GM19463 (cell line): ENCODE results near the gene CCL1.

Experiments used
- ATAC-seq: cut with Tn5 transposase; IDR thresholded peaks from one replicate; pipeline ENCODE4 v1.9.1; 2021; ENCODE audit warnings: mild to moderate bottlenecking, moderate library complexity; ENCODE audit not compliant: unreplicated experiment

Gene CCL1

GRCh38 chr17:34363183-34363661 lies at the start of gene CCL1:
Gene CCL1, minus strand, starts transcription at chr17:34363233. Its CDS starts 72 bp downstream, at chr17:34363161.
- ATAC-seq = no peak

DNA sequence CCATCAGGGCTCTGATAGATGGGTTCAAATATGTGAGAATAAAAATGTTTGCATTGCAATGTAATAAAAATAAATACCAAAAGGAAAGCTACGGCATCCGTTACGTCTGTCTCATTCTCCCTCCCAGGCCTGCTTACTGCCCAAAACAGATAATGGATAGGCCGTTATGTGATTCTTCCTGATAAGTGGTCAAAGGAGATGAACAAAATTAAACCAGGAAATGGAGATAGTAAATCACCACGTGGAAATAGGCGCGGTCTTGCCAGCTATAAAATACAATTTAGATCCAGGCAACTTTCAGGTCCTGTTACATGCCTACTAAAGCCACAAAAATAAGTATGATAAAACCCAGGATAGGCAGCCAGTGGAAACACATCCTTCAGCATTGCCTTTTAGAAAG lies 49.5 kb upstream of the CCL1 start:
- ATAC-seq = no peak

DNA sequence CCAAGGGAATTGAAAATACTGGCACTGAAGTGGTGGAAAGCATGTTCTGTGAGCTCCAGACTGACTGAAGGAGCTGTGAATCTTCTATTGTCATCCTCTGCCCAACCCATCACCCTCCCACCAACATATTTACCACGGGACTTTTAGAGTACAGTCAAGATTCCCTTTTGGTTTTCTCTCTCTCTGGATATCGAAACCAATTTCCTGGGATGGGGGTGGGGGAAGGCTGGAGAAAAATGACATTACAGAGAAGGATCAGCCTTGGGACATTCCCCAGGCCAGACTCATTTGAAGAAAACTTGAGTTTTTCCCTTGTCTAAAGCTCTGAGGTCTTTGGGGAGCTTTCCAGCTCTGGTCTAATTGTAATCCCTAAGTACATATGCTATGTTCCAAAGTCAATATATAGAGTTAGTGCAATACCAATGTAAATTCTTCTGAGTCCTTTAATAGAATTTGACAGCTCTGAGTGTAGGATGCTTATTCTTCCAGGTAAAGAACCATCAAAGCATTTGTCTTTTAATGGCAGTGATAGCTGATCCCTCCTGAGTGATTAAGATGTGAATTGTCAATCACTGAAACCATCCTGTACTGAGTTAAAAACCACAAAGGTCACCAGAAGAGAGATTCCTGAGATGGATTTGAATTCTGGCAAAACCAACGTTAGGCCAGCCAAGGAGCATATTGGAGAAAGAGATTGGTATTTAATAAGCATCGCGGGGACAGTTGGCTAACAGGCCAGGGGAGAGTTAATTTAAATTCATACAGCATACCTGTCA lies 48.8 kb upstream of the CCL1 start:
- ATAC-seq = no peak

GRCh38 chr17:34409352-34409751 lies 46.3 kb upstream of the CCL1 start:
- no peak for ATAC-seq

DNA sequence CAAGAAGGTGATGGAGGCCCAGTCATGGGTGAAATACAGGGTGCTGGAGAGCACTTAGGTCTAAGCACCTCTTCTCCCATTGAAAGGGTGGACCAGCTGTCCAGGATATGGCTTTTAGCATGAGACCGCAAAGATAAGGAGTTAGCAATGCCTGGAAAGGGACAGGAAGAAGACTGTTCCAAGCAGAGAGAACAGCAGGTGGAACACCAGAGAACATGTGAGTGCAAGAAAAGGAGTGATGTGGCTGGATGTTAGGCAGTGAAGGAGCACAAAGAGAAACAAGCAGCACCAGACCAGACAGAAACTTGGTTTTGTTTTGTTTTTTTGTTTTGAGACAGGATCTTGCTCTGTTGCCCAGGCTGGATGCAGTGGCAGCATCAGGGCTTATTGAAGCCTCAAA lies 45.4 kb upstream of the CCL1 start:
- ATAC-seq = no peak

DNA sequence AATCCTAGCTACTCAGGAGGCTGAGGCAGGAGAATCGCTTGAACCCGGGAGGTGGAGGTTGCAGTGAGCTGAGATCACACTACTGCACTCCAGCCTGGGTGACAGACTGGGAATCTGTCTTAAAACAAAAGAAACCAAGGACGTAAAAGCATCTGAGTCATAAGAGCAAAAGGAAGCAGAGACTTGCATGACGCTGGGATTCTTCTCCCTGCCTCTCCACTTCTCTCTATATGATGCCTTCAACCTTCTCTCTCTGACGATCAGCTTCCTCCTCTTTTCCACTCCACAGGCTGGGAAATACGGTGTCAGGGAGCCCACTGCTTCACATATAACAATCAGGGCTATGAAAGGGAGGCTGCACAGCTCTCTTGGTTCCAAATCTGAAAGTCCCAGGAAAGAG lies 43.2 kb upstream of the CCL1 start:
- no peak for ATAC-seq

- ATAC-seq = no peak
Observed at GRCh38 chr17:34403006-34403405, 40.0 kb upstream of the CCL1 start.

- ATAC-seq = no peak
Observed at GRCh38 chr17:34401165-34401564, 38.1 kb upstream of the CCL1 start.

DNA sequence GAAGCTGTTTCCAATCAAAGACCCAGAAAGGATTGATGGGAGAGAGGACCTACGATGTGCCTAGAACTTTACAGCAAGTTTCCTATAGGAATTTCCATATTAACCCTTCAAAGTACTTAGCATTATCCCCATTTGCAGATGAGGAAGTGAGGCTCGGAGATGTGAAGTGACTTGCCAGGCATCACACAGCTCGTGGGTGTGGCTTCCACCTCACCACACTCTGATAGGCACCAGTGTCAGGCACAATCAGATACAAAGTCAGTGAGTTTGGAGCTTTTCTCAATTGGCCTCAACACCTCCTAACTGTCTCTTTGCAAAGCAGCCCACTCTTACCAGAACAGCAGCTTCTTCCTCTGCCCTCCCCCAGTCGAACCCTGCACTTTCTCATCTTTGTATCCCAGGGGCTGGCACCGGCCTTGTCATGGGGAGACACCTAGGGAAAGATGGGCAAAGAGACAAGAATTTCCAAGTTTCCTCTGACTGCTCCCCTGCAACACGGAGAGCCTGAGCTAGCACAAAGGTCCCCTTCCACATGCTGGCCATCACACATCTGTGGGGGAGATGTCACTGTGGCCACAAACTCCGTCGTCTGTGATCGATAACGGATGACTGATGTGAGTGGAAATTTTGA lies 37.4 kb upstream of the CCL1 start:
- no peak for ATAC-seq

DNA sequence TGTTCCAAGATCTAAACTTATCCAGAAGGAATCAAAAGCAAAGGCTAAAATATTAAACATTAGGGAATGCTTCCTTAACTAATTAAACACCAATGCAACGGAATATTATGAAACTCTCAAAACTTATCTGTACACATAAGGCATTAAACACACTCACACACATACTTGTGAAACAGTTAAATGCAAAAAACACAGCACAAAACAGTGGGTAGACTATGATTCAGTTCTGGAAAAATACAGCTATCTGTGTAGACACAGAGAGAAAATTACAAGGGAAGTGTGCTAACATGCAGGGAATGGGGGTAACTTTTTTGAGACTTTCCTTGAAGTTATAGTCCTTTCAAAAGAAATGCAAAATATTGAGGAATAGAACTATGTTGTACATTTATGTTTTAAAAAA lies 36.7 kb upstream of the CCL1 start:
- ATAC-seq = no peak

DNA sequence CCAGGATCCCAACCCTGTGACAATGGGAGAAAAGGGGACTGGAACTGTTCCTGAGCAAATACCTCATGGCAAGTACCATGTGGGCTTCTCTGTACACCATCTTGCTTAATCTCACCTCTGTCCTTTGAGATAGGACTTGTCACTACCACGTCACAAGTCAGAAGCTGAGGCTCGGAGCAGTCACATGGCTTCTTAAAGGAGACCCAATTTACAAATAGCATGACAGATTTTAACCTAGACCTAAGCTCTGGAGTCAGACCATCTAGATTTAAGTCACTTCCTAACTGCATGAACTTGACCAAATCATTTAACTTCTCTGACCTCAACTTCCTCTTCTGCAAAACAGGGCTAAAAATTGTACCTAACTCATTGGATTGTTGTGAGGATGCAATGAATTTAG lies 36.0 kb upstream of the CCL1 start:
- ATAC-seq = no peak

- ATAC-seq = no peak
Observed at GRCh38 chr17:34397265-34397664, 34.2 kb upstream of the CCL1 start.

DNA sequence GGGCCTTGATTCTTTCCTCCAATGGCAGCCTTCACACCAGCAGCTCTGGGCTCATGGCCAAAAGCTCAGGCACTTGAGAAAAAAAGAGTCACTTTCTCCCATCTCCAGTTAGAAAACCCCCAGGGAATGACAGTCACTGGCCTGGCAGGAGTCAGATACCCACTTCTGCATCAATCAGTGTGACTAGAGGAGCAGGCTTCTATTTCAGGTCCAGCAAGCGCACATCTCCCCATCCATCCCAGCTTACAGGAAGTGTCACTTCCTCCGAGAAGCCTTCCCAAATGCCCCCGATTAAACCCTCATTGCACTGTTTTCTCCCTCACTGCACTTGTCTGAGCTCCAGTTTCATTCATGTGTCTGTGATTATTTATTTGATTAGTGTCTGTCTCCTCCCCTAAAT lies 30.4 kb upstream of the CCL1 start:
- ATAC-seq = no peak

DNA sequence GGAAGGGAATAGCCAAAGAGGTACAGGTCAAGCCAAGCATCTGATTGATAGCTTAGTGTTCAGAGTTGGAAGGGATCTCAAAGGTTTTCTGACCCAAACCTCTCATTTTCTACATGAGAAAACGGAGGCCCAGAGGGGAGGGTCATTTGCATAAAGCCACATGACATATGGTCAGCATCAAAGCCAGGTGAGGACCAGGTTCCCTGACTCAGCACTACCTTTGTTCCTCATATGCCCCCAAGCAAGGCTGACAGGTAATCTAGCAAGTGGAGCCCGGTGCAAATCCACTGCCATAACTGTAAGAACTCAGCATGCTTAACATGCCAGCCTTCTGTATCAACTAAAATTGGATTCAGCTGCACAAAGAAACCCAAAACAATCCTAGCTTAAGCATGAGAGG lies 28.2 kb upstream of the CCL1 start:
- ATAC-seq = no peak

GRCh38 chr17:34390649-34391048 lies 27.6 kb upstream of the CCL1 start:
- ATAC-seq = no peak

DNA sequence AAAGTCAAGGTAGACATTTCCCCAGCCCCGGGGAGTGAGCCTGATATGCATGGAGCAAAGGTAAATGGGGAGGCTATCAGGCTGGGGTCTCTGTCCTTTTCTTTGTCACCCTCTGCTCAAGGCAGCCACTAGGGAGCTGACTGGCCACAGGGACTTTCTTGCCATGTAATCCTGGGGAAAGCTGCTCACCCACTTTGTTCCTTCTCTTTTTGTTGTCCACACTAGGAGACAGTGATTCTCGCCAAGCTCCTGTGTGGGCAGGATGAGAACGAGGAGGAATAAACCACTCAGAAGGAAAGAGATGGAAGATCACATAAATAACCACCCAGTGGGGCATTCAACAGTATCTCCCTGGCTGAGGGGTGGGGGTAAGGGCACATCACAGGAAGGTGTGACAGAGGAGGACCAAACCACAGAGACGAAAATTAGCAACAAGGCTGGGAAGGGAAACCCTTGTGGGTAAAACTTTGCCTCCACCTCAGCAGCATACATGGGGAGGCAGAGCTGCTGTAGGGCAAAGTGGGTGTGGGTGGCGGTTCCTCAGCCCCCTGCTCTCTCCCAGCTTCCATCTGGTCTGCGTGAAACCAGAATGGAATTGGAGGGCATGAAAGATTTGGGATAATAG lies 26.2 kb upstream of the CCL1 start:
- ATAC-seq = no peak

DNA sequence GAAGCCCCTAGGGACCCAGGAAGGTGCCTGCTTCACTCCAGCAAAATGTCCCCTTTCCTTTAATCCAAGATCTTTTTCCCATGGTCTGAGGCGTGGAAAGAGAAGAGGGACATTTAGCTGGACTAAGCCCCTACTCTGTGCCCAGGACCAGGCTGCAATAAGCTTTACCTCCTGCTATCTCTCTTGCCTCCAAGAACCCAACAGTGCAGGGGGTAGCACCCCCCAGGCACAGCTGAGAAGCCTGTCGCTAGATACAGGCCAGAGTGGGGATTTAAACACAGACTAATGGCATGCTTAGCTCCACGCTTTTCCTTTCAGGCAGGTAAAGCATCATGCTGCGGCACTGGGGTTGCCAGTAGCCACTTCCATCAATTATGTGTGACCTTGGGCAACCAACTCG lies 24.5 kb upstream of the CCL1 start:
- ATAC-seq = no peak

DNA sequence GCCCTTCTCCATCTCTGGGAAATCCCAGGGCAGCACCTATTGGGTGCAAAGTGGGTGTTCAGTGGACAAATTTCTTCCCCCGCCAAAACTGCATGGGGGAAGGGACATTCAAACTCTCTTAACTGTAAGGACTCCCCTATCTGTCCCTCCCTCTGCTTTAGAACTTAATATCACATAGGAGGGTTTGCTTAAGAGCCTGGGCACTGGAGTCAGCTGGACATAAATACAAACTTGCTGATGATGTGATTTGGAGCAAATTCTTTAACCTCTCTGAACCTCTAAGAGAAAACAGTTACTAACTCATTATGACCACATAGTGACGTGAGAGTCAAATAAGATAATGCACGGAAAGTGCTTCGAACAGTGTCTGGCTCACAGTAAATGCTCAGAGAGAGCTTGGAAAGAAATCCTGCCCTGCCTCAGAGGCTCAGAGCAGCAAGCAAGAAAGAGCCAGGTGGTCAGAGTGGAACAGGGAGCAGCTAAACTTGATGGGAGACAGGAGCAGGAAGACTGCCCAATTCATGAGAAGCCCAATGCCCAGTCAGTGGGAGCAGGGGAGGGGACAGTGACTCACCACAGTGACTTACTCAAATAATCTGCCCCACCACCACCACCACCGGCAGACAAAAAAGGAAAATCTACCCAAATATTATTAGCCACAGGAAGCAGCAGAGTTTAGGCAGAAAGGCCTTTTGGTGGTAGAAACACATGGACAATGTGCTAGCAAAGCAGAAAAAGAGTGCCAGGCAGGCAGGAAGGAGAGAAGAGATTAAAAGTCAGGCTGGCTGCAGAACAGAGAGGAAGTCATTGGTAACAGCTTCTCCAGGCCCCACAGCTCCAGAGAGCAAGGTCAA lies 23.9 kb upstream of the CCL1 start:
- ATAC-seq = no peak

DNA sequence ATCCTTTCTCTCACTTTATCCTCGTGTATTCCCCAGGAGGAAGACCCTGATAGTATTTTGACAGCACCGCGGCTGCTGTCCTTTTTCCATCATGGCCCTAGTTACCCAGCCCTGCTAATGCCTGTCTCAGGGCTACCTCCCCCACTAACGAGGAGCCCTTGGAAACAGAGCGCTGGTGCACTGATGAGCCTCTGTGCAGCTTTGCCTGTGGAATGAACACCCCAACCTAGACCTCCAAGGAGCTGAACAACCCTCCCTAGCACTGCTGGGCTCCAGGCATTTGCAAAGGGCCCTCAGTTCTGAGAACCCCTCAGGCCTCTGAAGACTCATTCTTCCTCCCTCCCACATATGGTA lies 23.3 kb upstream of the CCL1 start:
- ATAC-seq = no peak

GRCh38 chr17:34384822-34385605 lies 22.0 kb upstream of the CCL1 start:
- ATAC-seq = no peak

DNA sequence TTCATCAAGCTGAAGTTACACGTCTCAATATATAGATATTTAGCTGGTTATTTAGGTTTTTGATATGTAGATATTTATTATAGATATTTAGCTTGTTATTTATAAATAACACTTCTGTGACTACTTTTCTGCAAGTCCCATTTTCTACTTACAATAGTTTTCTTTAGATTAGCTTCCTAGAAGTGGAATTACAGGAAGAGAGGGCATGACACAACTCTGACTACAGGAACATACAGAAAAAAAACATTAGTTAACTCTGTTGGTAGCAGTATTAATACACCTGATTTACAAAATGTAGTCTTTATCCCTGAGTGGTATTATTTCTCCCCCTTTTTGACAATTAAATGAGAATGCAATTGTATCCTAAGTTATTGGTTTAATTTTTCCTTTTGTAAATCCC lies 21.2 kb upstream of the CCL1 start:
- ATAC-seq = no peak
